Left hindlimb (tissue), 1 donor: ENCODE results near the gene CELF2.

Experiments
- DNase-seq: peaks from one replicate; pipeline ENCODE4 v3.0.0-alpha.2; 2018

The CELF2 gene

DNA sequence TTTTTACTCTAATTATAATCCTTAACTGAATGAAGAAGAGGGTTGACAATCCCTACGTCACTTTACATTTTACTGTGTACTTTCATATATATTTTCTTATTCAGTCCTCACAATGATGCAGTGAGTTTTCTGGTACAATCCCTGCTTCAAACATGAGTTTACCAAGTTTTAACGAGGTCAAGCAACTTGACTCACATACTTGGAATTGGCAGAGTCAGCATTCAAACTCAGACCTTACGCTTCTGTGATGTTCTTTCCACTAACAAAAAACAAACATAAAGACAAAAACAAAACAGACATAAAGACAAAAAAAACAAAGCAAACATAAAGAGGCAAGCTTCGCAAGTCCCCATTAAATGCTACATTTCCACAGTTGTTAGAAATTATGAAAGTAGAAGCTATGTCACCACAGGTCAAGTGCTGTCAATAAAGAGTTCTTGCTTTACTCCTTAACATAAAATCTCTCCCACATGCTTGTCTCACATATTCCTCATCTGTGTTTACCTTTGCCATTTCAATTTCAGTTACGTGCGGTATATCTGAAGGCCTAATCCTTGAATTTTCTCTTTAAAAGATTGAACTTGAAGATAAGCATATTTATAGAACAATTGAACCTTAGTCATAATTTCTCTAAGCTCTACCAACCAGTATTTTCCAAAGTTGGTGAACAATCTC, 217.3 kb downstream of the CELF2 start:
- no peak for DNase-seq

DNA sequence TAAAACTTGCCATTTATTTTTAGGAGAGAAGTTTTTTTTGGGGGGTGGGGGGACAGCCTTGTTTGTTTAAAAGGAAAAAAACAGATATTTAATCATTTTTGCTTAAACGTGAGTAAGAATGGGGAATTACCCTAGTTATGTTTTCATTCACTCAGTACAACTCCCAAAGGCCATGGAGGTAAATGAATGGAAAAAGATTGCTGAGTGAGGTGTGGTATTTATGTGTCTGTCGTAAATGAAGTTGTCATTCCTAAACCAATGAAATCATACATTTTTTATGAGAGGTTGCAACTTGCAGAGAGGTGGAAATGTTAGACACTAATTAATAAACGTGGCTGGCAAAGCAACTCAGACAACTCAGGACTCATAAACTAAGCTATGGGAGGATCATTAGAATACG, 218.1 kb downstream of the CELF2 start:
- DNase-seq, result no peak

DNA sequence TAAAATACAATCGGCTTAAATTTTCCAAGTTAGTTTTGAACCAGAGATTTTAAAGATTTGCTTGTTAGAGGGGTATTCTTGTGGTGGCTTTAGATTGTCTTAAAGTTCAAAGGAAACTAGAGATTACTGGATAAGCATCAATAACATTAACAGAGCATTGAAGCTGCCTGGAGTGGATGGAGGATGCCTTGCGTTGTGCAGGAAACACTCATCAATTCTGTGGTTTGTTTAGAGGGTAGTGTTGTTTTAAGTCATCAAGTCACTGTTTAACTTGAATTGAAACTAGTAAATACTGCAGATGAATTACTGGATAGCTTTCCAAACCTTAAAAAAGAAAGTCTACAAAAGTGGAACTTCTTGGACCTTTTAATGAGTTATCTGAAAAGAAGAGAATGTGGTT, 218.6 kb downstream of the CELF2 start:
- DNase-seq, result no peak

DNA sequence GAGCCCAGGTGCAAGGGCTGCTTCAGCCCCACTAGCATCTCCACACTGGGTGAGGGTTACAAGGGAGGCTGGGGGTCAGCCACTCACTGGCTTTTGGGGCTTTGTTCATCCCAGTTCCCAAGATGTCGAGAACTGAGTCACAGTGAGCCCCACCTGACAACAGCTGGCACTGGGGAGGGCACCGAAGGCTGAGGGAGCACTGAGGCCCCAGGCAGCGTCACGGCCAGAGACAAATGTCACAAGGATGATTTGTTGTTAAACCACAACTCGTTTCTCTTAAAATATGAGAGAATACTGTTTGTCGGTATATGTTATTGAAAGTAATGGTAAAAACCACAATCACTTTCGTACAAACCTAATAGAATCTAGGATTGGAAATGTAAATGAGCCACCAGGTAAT, 219.9 kb downstream of the CELF2 start:
- no peak for DNase-seq

DNA sequence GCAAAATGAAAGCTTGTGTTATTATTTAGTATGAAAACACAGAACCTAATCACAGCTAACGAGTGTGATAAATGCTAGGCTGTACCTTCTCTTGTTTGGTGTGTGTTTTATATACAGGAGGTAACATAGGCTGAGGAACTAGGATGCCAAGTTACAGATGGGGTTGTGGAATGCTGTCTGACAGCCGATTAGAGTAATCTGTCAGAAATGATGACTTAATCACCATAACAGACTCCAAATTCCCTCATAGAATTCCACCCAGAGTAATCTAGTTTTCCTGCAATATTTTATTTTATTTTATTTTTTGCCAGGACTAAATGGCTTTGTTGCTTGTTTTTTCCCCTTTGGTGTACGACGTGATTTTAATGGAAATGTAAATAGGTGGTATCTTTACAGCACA, 221.2 kb downstream of the CELF2 start:
- no peak for DNase-seq

DNA sequence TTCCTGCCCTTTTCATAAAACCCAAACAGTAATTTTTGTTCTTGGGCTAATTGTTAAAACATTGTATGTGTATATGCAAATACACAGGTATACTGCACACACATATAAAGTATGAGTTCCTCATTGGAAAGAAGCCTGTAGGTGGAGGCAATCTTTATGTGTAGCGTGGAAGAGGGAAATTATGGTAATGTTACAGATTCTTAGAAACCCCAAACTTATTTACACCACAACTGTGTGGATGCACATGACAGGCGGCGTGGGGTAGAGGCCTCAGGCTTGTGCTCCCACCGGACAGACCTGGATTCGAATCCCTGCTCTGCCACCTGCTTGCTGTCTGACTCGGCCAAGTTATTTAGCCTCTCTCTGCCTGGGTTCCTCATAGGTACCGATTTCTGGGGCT, 223.0 kb downstream of the CELF2 start:
- no peak for DNase-seq

DNA sequence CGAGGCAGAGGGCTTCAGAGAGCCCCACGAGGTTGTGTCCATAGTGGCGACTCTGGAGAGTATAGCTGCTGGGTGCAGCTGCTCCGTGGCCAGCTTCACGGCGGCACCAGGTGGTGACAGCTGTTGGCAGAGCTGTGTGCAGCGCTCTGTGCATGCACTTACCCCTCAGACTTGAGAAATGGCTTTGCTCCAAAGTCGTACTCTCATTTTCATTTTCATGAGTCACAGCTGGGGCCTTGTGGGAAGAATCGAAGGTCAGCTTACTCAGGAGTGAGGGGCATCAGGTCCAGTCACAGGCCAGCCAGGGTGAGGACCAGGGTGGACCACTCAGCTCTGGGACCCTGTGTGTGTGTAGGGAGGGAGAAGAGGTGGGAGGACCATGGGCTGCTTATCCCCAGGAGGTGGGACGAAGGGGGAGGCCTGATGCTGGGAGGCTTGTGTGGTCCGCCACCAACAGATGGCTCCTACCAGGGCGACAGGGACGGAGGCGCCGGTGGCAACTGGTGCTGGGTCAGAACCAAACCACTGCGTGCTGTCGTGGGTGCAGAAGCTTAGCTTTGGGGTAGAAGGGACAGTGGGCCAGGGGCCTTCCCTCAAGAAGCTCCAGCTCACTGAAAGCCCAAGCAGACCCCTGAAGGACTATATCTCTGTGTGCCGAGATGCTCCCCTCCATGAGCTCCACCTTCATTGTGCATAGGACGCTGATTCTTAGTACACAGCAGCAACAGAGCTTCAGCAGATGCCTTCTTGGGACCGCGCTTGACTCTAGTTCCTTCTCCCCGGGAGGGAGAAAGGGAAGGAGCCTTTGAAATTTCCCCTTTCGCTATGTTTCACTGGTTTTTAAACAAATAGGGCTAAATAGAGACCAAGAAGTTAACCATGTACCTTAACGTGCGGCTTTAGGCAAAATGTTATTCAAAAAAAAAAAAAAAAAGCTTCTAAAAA, 225.0 kb downstream of the CELF2 start:
- DNase-seq, result peak; percentile 68

DNA sequence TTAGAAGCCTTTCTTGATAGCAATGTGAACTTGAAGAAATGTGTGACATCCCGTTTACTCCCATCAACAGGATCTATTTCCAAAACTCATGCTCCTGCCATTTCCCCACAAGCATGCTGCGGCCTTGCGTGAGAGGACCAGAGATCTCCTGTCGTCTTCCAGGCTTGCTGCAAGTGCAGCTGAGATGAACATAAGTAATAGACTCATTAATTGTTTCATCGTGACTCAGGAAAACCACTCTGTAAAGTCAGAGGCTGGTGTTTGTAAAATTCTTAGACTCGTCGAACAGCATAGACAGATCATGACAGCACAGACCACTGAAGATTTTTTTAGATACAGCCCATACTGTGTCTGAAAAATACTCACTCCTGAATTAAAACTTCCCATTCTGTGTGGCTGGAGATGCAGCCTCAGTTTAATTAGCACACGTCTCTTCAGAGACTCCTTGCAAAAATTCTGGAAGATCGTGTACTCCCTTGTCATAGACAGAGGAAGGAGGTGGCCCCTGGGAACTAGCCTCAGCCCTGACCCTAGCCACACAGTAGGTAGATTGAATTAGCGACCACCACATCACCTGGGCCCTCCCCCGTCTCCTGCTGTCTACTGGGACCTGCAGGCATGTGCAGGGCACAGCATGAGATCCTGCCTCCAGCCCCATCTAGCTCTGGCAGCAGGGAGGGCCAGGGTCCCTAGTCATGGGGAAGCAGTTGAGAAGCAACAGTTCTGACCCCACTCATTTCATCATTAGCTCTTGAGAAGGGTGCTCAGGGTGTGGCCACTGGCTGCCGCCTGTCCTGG, 226.0 kb downstream of the CELF2 start:
- DNase-seq, result no peak

DNA sequence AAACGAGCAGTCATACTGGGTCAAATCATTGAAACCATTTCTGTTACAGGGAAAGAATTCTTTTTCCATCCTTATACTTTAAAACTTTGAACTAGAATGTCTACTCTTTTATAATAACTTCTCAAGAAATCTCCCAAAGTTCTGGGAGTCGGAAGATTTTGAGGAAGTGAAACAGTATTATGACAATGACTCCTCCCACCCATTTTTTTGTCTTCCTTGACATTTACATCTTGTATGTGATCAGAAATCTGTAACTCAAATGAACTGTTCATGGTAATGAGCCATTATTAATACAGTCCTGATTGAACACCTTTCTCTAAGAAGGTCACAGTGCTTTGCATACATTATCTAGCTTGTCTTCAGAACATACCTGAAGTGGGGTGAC, 227.4 kb downstream of the CELF2 start:
- DNase-seq, result no peak

DNA sequence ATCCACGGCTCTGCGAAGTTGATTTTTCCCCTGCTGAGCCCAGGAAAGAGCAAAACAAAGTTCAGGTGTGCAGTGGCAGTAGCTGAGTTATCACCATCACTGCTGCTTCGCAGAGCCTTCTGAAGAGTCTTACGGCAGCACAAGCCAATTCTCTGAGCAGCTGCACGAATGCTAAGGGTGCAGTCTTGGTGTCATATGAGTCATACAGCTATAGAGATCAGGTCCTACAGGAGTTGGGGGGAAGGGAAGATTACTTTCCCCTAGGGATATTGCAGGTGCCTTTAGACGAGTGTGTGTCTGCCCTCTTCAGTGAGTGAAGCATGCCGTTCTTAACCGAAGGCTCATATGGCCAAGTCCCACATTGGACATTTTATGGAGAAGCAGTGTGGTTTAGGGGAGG, 227.8 kb downstream of the CELF2 start:
- no peak for DNase-seq

DNA sequence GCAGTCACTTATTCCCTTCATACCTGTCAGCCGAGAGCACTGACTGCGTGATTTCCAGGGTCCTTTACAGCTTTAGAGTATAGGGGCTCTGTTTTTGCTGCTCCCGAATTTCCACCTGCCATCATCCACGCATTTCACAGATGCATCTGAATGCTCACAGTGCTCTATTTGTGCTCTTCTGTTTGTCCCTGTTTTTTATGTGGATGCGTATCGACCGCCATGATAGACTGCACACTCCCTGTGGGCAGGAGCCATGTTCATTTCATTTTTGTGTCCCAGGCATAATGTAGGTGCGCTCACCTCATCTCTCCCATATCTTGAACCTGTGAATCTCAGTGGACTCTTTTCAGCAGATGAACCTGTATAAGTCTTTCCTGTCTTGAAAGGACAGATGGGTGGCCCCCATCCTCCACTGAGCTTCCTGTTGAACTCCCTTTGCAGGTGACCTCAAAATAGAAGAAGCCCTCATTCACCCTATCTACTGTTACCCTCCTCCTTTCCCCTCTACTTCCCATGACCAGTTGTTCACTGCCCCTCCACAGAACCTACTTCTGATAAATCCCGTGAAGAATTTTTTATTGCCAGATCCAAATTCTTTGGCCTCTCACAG, 228.4 kb downstream of the CELF2 start:
- DNase-seq, result no peak

DNA sequence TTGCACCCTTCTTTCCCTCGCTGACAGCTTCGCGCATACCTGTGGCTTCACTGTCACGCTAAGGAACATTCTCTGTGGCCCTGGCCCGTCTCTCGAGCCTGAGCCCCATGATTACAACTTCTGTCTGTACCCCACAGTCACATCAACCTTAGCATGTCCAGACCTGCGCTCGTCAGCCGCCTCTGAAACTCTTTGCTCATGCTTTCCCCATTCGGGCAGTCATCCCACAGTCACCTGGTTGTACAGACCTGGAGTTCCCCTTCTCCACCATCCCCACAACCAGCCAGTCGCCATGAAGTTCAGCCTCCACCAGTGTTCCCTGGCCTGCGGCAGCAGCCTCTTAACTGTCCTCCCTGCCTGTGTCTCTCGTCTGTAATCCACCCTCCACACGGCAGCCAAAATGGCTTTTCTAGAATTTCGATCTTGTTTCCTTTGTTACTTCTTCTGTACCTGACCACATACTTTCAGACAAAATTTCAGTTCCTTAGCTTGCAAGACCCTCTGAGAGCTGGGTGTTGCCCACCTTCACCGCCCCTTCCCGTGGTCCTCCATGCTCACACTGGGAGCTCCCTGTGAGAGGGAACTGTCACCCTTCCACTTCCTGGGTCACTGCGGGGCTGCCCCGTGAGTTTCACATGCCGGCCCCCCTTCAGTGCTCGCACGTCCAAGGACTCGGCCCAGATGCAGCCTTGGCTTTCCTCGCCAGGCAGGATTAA, 229.2 kb downstream of the CELF2 start:
- no peak for DNase-seq

DNA sequence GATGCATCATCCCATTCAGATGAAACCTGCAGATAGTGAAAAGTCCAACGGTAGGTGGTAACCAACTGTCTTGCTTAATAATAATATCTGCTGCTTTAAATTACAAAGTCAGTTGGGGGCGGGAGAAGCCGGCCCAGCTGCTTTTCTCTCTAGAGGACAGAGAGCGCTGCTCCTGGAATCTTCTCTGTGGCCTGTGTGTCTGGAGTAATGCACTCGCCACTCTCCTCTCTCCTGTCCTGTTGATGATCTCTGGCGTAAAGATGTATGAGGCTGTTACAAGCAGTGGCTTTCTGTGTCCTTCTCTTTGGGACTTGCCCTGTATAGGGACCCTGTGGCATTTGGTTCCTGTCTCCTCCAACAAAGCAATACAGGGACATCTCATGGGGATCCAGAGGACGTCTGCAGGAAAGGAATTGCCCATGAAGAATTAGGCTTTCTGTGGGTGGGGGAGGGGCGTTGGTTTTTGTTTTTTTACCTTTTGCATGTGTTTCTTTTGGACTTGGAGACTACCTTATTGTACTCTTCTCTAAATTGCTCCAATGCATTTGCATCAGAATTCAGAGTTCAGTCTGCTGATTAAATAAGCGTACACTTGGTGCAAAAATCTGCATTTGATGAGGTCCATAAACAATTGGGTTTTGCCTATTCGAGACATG, 231.6 kb downstream of the CELF2 start:
- DNase-seq, result no peak

DNA sequence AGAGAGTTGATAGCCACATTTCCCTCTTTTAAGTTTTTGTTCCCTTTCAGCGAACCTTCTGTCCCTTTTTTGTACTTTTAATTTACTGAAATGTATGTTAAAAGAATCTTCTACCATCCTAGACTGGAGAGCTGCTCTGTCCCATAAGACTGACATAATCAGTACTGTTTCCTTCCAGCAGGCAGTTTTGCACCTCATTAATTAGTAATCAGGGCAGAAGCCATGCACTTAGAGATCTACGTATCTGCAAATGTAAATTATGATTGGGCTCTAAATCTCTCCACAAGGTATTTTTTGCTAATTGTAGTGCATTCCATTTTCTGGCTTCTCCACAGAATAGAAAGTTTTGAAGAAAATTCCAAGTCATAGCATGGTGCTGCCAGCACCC, 232.1 kb downstream of the CELF2 start:
- no peak for DNase-seq

DNA sequence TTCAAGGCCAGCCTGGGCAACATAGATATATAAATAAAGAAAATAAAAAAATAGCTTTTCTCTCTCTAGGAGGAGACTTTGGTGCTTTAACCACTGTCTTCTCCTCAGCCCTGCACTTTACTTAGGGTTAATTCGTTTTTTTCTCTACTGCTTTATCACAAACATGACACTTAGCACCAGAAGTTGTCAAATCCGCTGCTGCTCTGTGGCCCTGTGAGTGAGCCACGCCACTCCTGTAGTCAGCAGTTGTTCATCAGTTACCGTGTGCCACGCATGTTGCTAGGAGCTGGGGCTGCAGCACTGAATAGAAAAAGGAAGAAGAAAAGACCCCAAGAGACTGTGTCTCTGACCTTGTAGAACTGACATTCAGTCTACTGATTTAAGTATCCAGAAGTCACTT, 232.6 kb downstream of the CELF2 start:
- DNase-seq, result no peak

DNA sequence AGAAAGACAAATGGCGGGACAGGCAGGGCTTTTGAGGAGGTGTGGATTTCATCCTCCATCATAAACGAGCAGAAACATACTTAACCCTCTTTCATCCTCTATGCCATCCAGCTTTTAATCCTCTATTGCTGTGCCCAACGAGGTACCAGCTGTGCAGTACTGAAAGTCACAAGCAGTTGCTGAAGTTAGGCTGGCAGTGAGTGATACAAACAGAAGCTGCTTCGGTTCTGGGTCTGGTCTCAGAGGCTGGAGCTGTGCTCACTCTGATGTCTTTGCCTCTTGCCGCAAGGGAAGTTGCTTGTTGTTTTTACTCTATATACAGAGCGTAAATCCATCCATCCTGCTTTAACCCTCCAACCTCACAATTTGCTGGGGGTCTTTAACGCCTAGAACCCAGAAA, 235.2 kb downstream of the CELF2 start:
- DNase-seq, result no peak

DNA sequence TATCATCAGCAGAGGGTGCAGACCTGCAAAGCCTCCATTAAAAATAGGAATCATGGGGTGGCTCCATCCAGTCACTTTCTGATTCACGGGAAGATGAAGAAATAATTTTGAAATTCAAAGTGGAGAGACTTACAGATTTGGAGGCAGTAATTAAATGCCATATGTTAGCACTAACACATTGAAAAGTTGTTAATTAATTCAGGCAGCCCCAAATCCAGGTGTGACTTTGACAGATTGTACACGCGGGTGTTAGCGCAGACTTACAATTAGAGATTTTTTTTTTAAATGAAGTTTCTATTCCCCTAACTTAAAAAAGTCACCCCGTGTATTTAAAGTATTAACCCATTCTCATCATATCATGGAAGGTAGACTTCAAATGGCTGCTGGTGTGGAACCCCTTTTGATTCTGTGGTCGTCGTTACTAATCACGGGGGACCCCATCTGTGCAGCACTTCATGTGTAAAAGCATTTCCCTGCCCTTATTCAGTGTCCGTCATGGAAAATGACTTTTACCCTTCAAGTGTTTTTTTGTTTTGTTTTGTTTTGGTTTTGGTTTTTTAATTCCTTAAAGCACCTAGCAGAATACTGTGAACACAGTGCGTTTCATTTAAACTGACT, 235.8 kb downstream of the CELF2 start:
- DNase-seq, result no peak

DNA sequence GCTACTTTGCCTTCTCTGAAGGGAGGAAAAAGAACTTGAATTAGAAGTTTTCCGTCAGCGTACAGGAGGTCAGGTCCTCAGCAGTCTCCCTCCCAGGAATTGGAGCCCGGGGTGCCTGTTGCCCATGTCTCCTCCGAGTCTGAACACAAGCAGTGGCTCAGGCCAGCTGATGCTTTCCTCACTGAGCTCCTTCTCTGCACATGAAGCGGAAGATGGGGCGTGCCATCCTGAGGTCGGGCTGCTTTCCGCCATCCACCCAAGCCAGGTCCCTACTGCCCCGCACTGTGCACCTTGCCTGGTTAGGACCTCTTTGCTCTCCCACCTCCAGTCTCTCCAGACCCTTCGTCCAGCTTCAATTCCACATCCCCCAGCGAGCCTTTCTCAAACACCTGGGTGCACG, 237.5 kb downstream of the CELF2 start:
- no peak for DNase-seq

DNA sequence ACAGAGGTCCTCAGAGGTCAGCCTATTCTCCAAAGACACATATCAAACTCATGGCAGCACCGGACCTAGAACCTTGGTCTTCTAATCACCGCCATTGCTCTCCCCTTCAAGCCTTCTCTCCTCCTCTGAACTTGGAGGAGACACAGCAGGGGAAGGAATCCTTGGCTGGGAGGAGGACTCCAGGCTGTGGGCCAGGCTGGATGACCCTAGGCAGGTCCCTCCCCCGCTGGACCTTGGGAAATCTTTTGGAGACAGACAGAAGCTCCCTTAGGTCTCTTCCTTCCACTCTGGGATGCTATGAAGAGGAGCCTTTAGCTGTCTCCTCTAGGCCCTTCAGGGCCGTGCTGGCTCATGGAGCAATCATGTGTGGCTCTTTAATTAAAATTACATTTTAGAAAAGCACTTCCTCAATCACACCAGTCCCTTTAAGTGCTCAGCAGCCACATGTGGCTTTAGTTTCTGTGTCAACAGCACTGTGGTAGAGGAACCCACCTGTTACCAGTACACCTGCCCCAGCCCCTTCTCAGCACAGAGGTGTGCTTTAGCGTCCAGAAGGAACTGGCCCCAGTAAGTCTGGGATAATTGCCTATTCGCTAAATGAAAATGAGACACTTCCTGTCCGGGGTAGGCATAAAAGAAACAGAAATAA, 238.2 kb downstream of the CELF2 start:
- no peak for DNase-seq

DNA sequence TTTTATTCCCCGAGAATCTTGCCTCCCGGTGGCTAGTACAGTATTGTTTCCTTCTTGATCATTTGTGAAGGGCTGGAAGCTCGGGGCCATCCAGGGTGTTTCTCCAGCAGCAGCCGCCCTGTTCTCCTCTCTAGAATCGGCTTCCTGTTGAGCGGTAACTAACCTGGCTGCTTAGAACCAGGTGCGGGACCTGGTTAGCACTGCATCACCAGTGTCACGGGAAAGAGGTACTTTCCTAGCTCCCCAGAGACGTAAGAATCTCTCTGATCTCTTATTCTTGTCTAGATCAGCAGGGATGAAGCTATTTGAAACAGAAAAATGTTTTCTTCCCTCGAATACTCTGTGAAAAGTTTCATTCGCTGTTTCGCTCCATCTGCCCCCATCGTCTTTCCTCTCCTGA, 239.2 kb downstream of the CELF2 start:
- DNase-seq, result no peak
